Activated effector memory CD4-positive, alpha-beta T cell treated with anti-CD3 and anti-CD28 coated beads, Interleukin-2, amount 50 U/mL, for 16 hours (primary cell): ENCODE results near the gene MAN1C1.

Experiments used
- DNase-seq: peaks from one replicate; pipeline ENCODE4 v3.0.0-alpha.2; 2020

The MAN1C1 gene

GRCh38 chr1:25720624-25721023, 104.0 kb downstream of the MAN1C1 start:
- no peak for DNase-seq

GRCh38 chr1:25723250-25723880, 106.8 kb downstream of the MAN1C1 start:
- DNase-seq: peak; percentile 3

- DNase-seq: peak; percentile 21
Measured at GRCh38 chr1:25724201-25724600, 107.6 kb downstream of the MAN1C1 start.

- peak; percentile 5 for DNase-seq
Measured at GRCh38 chr1:25724966-25725365, 108.4 kb downstream of the MAN1C1 start.

GRCh38 chr1:25725482-25725881, 108.9 kb downstream of the MAN1C1 start:
- peak; percentile 30 for DNase-seq

GRCh38 chr1:25727088-25727487, 110.5 kb downstream of the MAN1C1 start:
- DNase-seq: peak; percentile 3

- DNase-seq: peak; percentile 45
Measured at GRCh38 chr1:25727635-25728286, 111.2 kb downstream of the MAN1C1 start.

- DNase-seq: peak; percentile 54
Measured at GRCh38 chr1:25728301-25728935, 111.8 kb downstream of the MAN1C1 start.

- peak; percentile 50 for DNase-seq
Measured at GRCh38 chr1:25729045-25729444, 112.5 kb downstream of the MAN1C1 start.

- peak; percentile 33 for DNase-seq
Measured at GRCh38 chr1:25729790-25730644, 113.4 kb downstream of the MAN1C1 start.

- DNase-seq: no peak
Measured at GRCh38 chr1:25731148-25731547, 114.6 kb downstream of the MAN1C1 start.

GRCh38 chr1:25731626-25732370, 115.2 kb downstream of the MAN1C1 start:
- peak; percentile 46 for DNase-seq

- DNase-seq: peak; percentile 43
Measured at GRCh38 chr1:25732821-25733220, 116.2 kb downstream of the MAN1C1 start.

- peak; percentile 33 for DNase-seq
Measured at GRCh38 chr1:25733271-25733670, 116.7 kb downstream of the MAN1C1 start.

GRCh38 chr1:25734991-25735390, 118.4 kb downstream of the MAN1C1 start:
- peak; percentile 31 for DNase-seq

- peak; percentile 43 for DNase-seq
Measured at GRCh38 chr1:25735956-25736529, 119.5 kb downstream of the MAN1C1 start.

GRCh38 chr1:25737130-25737529, 120.5 kb downstream of the MAN1C1 start:
- DNase-seq: peak; percentile 27

GRCh38 chr1:25738499-25738898, 121.9 kb downstream of the MAN1C1 start:
- DNase-seq: peak; percentile 16

- no peak for DNase-seq
Measured at GRCh38 chr1:25739341-25739740, 122.8 kb downstream of the MAN1C1 start.

- no peak for DNase-seq
Measured at GRCh38 chr1:25740071-25740470, 123.5 kb downstream of the MAN1C1 start.

GRCh38 chr1:25742316-25742715, 125.7 kb downstream of the MAN1C1 start:
- DNase-seq: no peak
